NCI-H82 (cell line): ENCODE results near the gene ARHGAP10.
"Not testable (repeated sequence)": the region's sequence is repeated elsewhere in the genome, so short reads cannot be mapped to it uniquely, and the experiment has no call there.

Experiments used
- DNase-seq: peaks from one replicate; lab custom pipeline; 2025; lab: John Stamatoyannopoulos, UW

The ARHGAP10 gene

GRCh38 chr4:147853706-147854105, 121.8 kb downstream of the ARHGAP10 start:
- DNase-seq, result no peak

GRCh38 chr4:147854154-147854553, 122.3 kb downstream of the ARHGAP10 start:
- no peak for DNase-seq

- no peak for DNase-seq
These were observed 123.7 kb downstream of the ARHGAP10 start for GRCh38 chr4:147855571-147856009.

GRCh38 chr4:147860960-147861359, 129.1 kb downstream of the ARHGAP10 start:
- DNase-seq, result no peak

GRCh38 chr4:147862043-147862692, 130.3 kb downstream of the ARHGAP10 start:
- peak; percentile 68 for DNase-seq

GRCh38 chr4:147863111-147863747, 131.3 kb downstream of the ARHGAP10 start:
- DNase-seq, result no peak

- no peak for DNase-seq
These were observed 132.1 kb downstream of the ARHGAP10 start for GRCh38 chr4:147863808-147864472.

- no peak for DNase-seq
These were observed 132.7 kb downstream of the ARHGAP10 start for GRCh38 chr4:147864607-147865006.

GRCh38 chr4:147865926-147866325, 134.0 kb downstream of the ARHGAP10 start:
- no peak for DNase-seq

GRCh38 chr4:147866532-147867271, 134.8 kb downstream of the ARHGAP10 start:
- DNase-seq, result peak; percentile 91

- no peak for DNase-seq
These were observed 142.2 kb downstream of the ARHGAP10 start for GRCh38 chr4:147874109-147874508.

GRCh38 chr4:147877308-147877771, 145.5 kb downstream of the ARHGAP10 start:
- no peak for DNase-seq

GRCh38 chr4:147879676-147880075, 147.8 kb downstream of the ARHGAP10 start:
- DNase-seq, result no peak

- DNase-seq, result no peak
These were observed 148.6 kb downstream of the ARHGAP10 start for GRCh38 chr4:147880511-147880910.

GRCh38 chr4:147884536-147884935, 152.6 kb downstream of the ARHGAP10 start:
- no peak for DNase-seq

GRCh38 chr4:147885216-147885615, 153.3 kb downstream of the ARHGAP10 start:
- DNase-seq, result not testable (repeated sequence)

GRCh38 chr4:147891476-147892115, 159.7 kb downstream of the ARHGAP10 start:
- DNase-seq, result no peak

- no peak for DNase-seq
These were observed 167.6 kb downstream of the ARHGAP10 start for GRCh38 chr4:147899512-147899911.

GRCh38 chr4:147901388-147901787, 169.5 kb downstream of the ARHGAP10 start:
- DNase-seq, result no peak

GRCh38 chr4:147901916-147902315, 170.0 kb downstream of the ARHGAP10 start:
- no peak for DNase-seq

GRCh38 chr4:147909225-147909624, 177.3 kb downstream of the ARHGAP10 start:
- DNase-seq, result no peak

- DNase-seq, result no peak
These were observed 178.4 kb downstream of the ARHGAP10 start for GRCh38 chr4:147910315-147910714.
